Renal cortex interstitium (tissue), 11 donors: ENCODE data around the gene IL1RAPL1. TPM values are rescaled to one million over a fixed set of nuclear protein-coding genes. Genes with fewer than 3 reads are reported as not detected.

Experiments
- DNase-seq, 11 donors: peaks; one replicate each; pipeline ENCODE4 v3.0.0-alpha.2; 2013; ENCODE audit warnings: low read depth in 9 of 11, low spot score in 4 of 11; ENCODE audit errors: extremely low read depth in 1 of 11
- polyA plus RNA-seq, 3 donors: library from polyadenylated mRNA; unstranded; fragments of 120-200 nt; gene quantifications; one replicate each; pipeline ENCODE4 v1.2.1, GENCODE V29; 2013; ENCODE audit not compliant: insufficient read length in 3 of 3

Gene IL1RAPL1
- polyA plus RNA-seq, 3 donors, result 2.4 to 2.7 (median 2.6) TPM

- DNase-seq, result no peak
Observed at GRCh38 chrX:29858714-29859113, 1271.5 kb downstream of the IL1RAPL1 start.

DNA sequence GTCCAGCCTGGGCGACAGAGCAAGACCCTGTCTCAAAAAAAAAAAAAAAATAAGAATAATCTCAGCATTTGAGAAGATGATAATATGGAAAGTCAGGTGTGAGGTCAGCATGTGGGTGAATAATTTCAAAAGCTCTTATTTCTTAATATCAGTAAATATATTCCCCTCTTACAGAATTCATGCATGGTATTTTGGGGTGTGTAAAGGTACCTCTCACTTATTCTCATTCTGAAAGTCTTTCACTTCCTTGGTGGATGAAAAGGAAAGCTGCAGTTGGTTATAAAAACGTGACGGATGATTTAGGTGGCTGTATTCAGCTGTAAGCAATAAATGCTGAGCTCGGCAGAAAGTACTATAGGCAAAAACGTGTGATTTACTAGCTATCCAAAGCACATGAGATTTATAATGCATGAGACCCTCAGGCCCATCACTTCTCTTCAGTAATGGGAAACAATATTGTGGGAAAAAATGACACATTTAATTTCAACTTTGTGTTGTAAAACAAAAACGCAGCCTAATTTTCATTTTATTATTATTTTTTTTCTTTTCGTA is 1275.0 kb downstream of the IL1RAPL1 start:
- DNase-seq, result no peak

DNA sequence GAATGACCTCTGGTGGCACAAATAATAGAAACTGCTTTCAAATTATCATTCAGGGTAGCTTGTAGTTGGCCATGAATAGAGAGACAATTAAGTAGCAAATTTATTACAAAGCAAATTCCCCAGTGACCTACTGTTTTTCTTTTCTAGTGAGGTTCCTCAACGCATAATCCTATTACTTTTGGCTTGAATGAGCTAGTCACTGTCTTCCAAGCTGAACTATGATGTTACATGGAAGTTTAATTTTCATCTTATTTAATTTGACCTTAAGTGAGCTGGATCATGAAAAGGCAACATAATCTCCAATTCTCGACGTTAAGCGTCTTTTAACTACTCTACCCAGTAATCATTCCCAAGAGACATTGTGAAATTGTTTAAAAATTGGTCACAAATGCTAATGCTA is 1280.7 kb downstream of the IL1RAPL1 start:
- no peak for DNase-seq

DNA sequence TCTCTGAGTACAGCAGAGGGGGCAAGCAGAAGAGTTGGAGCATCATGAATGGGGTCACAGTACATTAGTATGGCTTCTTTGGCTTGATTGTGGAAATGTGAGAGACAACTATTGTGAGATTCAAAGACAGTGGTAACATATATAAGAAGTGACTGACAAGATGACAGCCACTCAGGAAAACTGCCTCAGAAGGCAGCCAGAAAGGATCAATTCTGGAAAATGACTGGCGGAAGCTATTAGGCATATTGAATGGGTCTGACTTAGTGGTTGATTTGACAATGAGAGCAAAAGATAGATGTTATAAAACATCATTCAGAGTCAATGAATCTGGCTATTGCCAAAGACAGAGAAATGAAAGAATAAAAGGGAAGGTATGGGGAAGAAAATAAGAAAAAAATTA is 1282.6 kb downstream of the IL1RAPL1 start:
- no peak for DNase-seq

GRCh38 chrX:29870608-29871007 is 1283.4 kb downstream of the IL1RAPL1 start:
- no peak for DNase-seq

DNA sequence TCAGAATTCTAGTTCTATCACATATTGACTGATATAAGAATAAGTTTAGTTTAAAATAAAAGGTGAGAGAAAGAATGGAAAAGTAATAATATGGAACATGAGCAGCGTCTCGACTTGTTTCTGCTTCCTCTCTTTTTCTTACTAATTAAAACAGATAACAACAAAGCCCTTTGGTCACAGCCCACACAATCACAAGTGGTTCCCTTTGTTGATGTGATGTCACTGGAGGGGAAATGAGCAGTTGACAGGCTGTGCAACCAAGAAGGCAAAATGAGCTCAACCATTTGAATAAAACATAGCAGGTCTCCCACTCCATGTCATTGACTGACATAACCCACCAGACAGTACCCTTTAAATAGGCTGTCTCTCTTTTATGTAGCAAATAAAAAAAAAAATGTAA is 1285.6 kb downstream of the IL1RAPL1 start:
- DNase-seq, result no peak

GRCh38 chrX:29876733-29877132 is 1289.5 kb downstream of the IL1RAPL1 start:
- DNase-seq, result no peak

DNA sequence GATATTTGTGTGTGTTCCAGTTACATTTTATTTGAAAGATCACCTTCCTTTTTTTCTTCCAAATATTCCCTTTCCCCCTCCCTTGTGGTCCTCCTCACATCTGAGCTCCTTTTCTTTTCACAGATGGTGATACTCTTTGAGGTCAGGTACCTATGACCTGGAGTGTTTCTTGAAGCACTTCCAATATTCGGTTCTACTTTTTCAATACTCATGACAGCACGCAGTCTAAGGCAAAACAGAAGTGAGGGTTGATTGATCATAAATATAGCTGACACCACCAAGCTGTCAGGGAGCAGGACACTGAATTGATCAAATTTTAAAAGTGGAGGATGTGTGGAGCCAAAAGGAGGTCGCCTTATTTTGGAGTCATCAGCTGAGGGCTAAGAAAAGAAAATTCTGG is 1293.7 kb downstream of the IL1RAPL1 start:
- no peak for DNase-seq

- no peak for DNase-seq
Observed at GRCh38 chrX:29890004-29890403, 1302.8 kb downstream of the IL1RAPL1 start.

- DNase-seq, result no peak
Observed at GRCh38 chrX:29890646-29891200, 1303.5 kb downstream of the IL1RAPL1 start.

GRCh38 chrX:29902004-29902403 is 1314.8 kb downstream of the IL1RAPL1 start:
- DNase-seq, result no peak

DNA sequence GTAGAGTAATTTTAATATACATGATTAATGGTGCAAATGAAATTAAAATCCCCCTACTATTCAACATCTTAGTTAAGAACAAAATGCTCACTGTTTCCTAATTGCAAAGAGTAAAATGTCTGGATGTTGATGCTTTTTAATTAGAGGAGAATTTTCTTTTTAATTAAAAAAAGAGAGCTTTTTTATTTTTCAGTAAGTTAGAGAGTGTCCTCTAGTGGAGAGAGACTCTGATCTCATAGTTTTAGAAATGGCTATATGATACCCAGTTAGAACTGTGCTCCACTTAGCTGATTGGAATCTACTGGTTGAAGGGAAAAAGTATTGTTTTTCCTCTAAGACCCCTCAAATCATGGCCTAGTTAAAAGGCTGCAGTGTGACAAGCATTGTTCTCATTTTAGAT is 1316.1 kb downstream of the IL1RAPL1 start:
- no peak for DNase-seq

GRCh38 chrX:29911673-29912072 is 1324.4 kb downstream of the IL1RAPL1 start:
- no peak for DNase-seq

GRCh38 chrX:29913647-29914046 is 1326.4 kb downstream of the IL1RAPL1 start:
- DNase-seq, result no peak

DNA sequence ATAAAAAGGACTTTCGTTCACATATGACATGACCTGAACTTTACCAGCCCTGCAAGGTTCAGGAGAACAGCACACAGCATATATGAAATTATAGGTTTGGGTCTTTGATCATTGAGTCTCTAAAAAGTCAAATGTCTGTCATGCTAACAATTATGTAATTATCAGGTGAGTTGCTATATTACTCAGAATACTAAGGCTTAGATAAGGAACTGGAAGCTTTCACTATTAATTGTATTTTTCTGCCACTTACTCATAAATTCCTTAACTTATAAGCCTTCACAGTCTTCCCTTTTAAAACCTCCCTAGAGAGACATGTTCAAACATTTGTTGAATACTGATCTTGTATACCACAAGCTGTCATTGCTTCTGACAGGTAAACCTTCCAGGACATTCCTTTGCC is 1335.4 kb downstream of the IL1RAPL1 start:
- no peak for DNase-seq

DNA sequence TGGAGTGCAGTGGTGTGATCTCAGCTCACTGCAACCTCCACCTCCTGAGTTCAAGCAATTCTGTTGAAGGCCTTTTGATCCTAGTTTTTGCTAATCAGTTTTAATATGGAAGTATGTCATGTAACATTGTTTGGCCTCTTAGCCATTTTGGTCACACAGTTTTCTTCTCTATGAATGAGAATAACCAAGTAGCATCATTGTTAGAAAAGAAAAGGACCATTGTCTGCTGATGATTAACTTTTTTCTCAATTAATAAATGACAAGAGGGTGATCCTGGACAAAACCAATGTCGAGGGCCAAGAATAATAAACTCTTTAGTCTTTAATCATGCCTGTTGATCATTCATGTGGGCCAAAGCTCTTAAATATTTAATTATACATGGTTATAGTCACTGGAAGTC is 1338.8 kb downstream of the IL1RAPL1 start:
- no peak for DNase-seq

DNA sequence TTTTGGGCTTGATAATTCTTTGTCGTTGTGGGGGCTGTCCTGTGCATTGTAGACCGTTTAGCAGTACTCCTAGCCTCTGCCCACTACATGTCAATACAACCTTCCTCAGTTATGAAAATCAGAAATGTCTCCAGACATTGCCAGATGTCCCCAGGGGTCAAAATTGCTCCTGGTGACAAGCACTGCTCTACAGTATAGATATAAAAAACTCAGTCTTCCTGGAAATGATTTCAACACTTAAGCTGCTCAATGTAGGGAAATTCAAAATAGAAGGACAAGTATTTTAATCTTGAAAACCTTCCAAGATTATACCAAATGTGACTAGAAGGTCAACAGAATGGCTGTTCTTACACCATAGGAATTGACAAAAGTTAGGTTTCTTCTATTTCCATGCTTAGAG is 1339.4 kb downstream of the IL1RAPL1 start:
- no peak for DNase-seq

DNA sequence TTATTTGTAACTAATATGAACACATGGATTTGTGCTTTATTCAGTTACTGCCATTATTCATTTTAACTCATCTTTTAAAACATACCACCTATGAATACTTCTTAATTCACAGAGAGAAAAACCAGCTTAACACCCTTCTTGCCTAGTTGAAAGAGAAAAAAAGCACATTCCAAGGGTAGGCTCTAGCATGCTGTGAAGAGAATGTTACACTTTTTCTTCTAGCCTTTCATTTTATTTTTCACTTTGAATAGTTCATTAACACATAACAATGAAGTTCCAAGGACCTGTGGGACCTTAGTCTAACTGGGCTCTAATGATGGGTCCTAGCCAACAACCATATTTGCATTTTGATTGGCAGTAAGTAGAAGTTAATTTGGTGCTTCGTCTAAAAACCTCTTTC is 1348.2 kb downstream of the IL1RAPL1 start:
- no peak for DNase-seq

DNA sequence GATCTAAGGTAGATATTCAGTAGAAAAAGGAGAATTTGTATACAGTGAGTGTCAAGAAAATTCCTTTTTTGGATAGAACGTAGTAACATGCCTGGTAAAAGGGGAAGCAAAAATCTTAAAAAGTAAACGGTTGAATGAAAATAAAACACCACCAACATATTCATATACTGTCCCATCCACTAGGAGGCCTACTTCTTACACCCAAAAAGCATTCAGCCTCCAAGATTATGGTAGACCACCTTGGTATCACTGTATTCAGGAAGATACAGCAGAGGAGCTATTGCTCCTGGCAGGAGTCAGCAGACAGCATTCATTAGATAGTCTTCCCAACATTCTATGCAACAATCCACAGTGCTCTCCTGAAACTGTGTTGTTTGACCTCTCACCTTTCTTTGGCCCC is 1353.5 kb downstream of the IL1RAPL1 start:
- DNase-seq, result no peak

- DNase-seq, result no peak
Observed at GRCh38 chrX:29941287-29941686, 1354.0 kb downstream of the IL1RAPL1 start.

- DNase-seq, result no peak
Observed at GRCh38 chrX:29947225-29947624, 1360.0 kb downstream of the IL1RAPL1 start.
